ENCODE measurements around the gene CACNA1E.

CACNA1E gene

GRCh38 chr1:181577475-181577874 lies 94.2 kb downstream of the CACNA1E start:
- no peak for DNase-seq (ENCODE audit: low read depth in 1 of 2, low spot score in 1 of 2)
- no peak for TF ChIP-seq JUND (IDR thresholded peaks at IDR 0.05; ENCODE audit: low read depth)
- in situ Hi-C loops (cut with HindIII; ENCODE audit: low pct_unique_long_range_greater_than_20kb, low sequenced_read_pairs), result no loop called here

GRCh38 chr1:181583598-181583997 lies 100.3 kb downstream of the CACNA1E start:
- in situ Hi-C loops (cut with HindIII; ENCODE audit: low pct_unique_long_range_greater_than_20kb, low sequenced_read_pairs), result no loop called here
- TF ChIP-seq JUND (IDR thresholded peaks at IDR 0.05; ENCODE audit: low read depth), result no peak
- peak; percentile 28 to 63 for DNase-seq (ENCODE audit: low read depth in 1 of 2, low spot score in 1 of 2)

GRCh38 chr1:181587870-181588438 lies 104.6 kb downstream of the CACNA1E start:
- TF ChIP-seq JUND (IDR thresholded peaks at IDR 0.05; ENCODE audit: low read depth), result no peak
- in situ Hi-C loops (cut with HindIII; ENCODE audit: low pct_unique_long_range_greater_than_20kb, low sequenced_read_pairs), result no loop called here
- peak; percentile 23 to 39 for DNase-seq (ENCODE audit: low read depth in 1 of 2, low spot score in 1 of 2)

GRCh38 chr1:181588631-181589030 lies 105.3 kb downstream of the CACNA1E start:
- no peak for TF ChIP-seq JUND (IDR thresholded peaks at IDR 0.05; ENCODE audit: low read depth)
- in situ Hi-C loops (cut with HindIII; ENCODE audit: low pct_unique_long_range_greater_than_20kb, low sequenced_read_pairs), result no loop called here
- DNase-seq (ENCODE audit: low read depth in 1 of 2, low spot score in 1 of 2), result no peak

- in situ Hi-C loops (cut with HindIII; ENCODE audit: low pct_unique_long_range_greater_than_20kb, low sequenced_read_pairs), result no loop called here
- no peak for DNase-seq (ENCODE audit: low read depth in 1 of 2, low spot score in 1 of 2)
- no peak for TF ChIP-seq JUND (IDR thresholded peaks at IDR 0.05; ENCODE audit: low read depth)
Observed at GRCh38 chr1:181592255-181592859, 109.0 kb downstream of the CACNA1E start.

GRCh38 chr1:181593042-181593441 lies 109.7 kb downstream of the CACNA1E start:
- no peak for TF ChIP-seq JUND (IDR thresholded peaks at IDR 0.05; ENCODE audit: low read depth)
- in situ Hi-C loops (cut with HindIII; ENCODE audit: low pct_unique_long_range_greater_than_20kb, low sequenced_read_pairs), result no loop called here

GRCh38 chr1:181594553-181594952 lies 111.2 kb downstream of the CACNA1E start:
- in situ Hi-C loops (cut with HindIII; ENCODE audit: low pct_unique_long_range_greater_than_20kb, low sequenced_read_pairs), result no loop called here
- TF ChIP-seq JUND (IDR thresholded peaks at IDR 0.05; ENCODE audit: low read depth), result no peak
- DNase-seq (ENCODE audit: low read depth in 1 of 2, low spot score in 1 of 2), result no peak

More at GRCh38 chr1:181593042-181593441, 109.7 kb downstream of the CACNA1E start:
- DNase-seq (ENCODE audit: low read depth in 1 of 2, low spot score in 1 of 2), result no peak

- DNase-seq (ENCODE audit: low read depth in 1 of 2, low spot score in 1 of 2), result no peak
Observed at GRCh38 chr1:181595234-181595633, 111.9 kb downstream of the CACNA1E start.

GRCh38 chr1:181601186-181601950 lies 118.1 kb downstream of the CACNA1E start:
- no peak for DNase-seq (ENCODE audit: low read depth in 1 of 2, low spot score in 1 of 2)
- in situ Hi-C loops (cut with HindIII; ENCODE audit: low pct_unique_long_range_greater_than_20kb, low sequenced_read_pairs), result no loop called here
- no peak for TF ChIP-seq JUND (IDR thresholded peaks at IDR 0.05; ENCODE audit: low read depth)

More at GRCh38 chr1:181595234-181595633, 111.9 kb downstream of the CACNA1E start:
- TF ChIP-seq JUND (IDR thresholded peaks at IDR 0.05; ENCODE audit: low read depth), result no peak
- in situ Hi-C loops (cut with HindIII; ENCODE audit: low pct_unique_long_range_greater_than_20kb, low sequenced_read_pairs), result no loop called here

GRCh38 chr1:181603735-181604410 lies 120.6 kb downstream of the CACNA1E start:
- in situ Hi-C loops (cut with HindIII; ENCODE audit: low pct_unique_long_range_greater_than_20kb, low sequenced_read_pairs), result no loop called here
- DNase-seq (ENCODE audit: low read depth in 1 of 2, low spot score in 1 of 2), result no peak
- no peak for TF ChIP-seq JUND (IDR thresholded peaks at IDR 0.05; ENCODE audit: low read depth)

- in situ Hi-C loops (cut with HindIII; ENCODE audit: low pct_unique_long_range_greater_than_20kb, low sequenced_read_pairs), result no loop called here
- no peak for TF ChIP-seq JUND (IDR thresholded peaks at IDR 0.05; ENCODE audit: low read depth)
- DNase-seq (ENCODE audit: low read depth in 1 of 2, low spot score in 1 of 2), result no peak
Observed at GRCh38 chr1:181604482-181605249, 121.3 kb downstream of the CACNA1E start.

- in situ Hi-C loops (cut with HindIII; ENCODE audit: low pct_unique_long_range_greater_than_20kb, low sequenced_read_pairs), result no loop called here
- no peak for TF ChIP-seq JUND (IDR thresholded peaks at IDR 0.05; ENCODE audit: low read depth)
- DNase-seq (ENCODE audit: low read depth in 1 of 2, low spot score in 1 of 2), result no peak
Observed at GRCh38 chr1:181607524-181607923, 124.2 kb downstream of the CACNA1E start.

Data from T47D (cell line).